T-cell (primary cell): ENCODE results near the gene SLC22A17. TPM values are rescaled to one million over a fixed set of nuclear protein-coding genes. Genes with fewer than 3 reads are reported as not detected.

Experiments used
- ATAC-seq, 4 experiments: fragments of 200-7000 bp in 3 of 4; fragments of 150-1000 bp in 1 of 4; cut with Tn5 transposase; replicated peaks in 1 of 4; 1 replicate in 3 of 4; 2 replicates in 1 of 4; pipeline ENCODE4 v1.10.0; 2021; ENCODE audit warnings: moderate library complexity in 3 of 4, mild to moderate bottlenecking in 2 of 4, moderate number of reproducible peaks in 1 of 4
- CTCF ChIA-PET, 2 donors: fragments of 300-600 bp; sonication (Branson Sonifier 250); formaldehyde crosslinking; loops; one replicate each; lab custom pipeline; 2022; ENCODE audit warnings: antibody characterized with exemption in 2 of 2; lab: Charles Lee
- POLR2A ChIA-PET, 2 donors: fragments of 300-600 bp; sonication (Branson Sonifier 250); formaldehyde crosslinking; loops; one replicate each; lab custom pipeline; 2022; ENCODE audit warnings: antibody characterized with exemption in 2 of 2; lab: Charles Lee
- DNase-seq, 35 experiments: peaks; one replicate each; pipeline versions ENCODE4 v3.0.0 to v3.0.0-alpha.2; 2013 to 2023
- H3K27ac ChIP-seq: one replicate; pipeline ENCODE4 v1.5.1; 2013; ENCODE audit warnings: low read length
- H3K27me3 ChIP-seq, 2 experiments: replicated peaks in 1 of 2; 1 replicate in 1 of 2; 2 replicates in 1 of 2; pipeline versions ENCODE4 v1.6.1 to v1.7.0; 2013; ENCODE audit warnings: low read length in 1 of 2, mixed read lengths in 1 of 2; ENCODE audit not compliant: control insufficient read depth in 2 of 2, insufficient read depth in 2 of 2; ENCODE audit errors: extremely low read depth in 1 of 2
- H3K36me3 ChIP-seq, 2 donors: 1 replicate in 1 of 2; 2 replicates in 1 of 2; pipeline versions ENCODE4 v1.6.1 to v1.7.0; 2013; ENCODE audit warnings: low read length in 1 of 2; ENCODE audit not compliant: control insufficient read depth in 2 of 2, insufficient read depth in 1 of 2; ENCODE audit errors: extremely low read depth in 1 of 2
- H3K4me1 ChIP-seq, 2 experiments: 1 replicate in 1 of 2; 2 replicates in 1 of 2; pipeline versions ENCODE4 v1.6.1 to v1.7.0; 2013; ENCODE audit warnings: low read length in 2 of 2, mixed read lengths in 1 of 2; ENCODE audit not compliant: insufficient read depth in 2 of 2, control insufficient read depth in 1 of 2; ENCODE audit errors: extremely low read depth in 1 of 2
- H3K4me3 ChIP-seq, 2 donors: 1 replicate in 1 of 2; 2 replicates in 1 of 2; pipeline versions ENCODE4 v1.5.1 to v1.7.0; 2013; ENCODE audit warnings: mild to moderate bottlenecking in 2 of 2, low read length in 1 of 2, moderate library complexity in 1 of 2; ENCODE audit not compliant: control insufficient read depth in 1 of 2; ENCODE audit errors: extremely low read depth in 1 of 2
- H3K9me3 ChIP-seq: 2 replicates; pipeline ENCODE4 v1.7.0; 2013
- H3K27ac Mint-ChIP-seq, 2 donors: one replicate each; pipeline ENCODE4 v1.8.0; 2020 to 2021; ENCODE audit warnings: mild to moderate bottlenecking in 2 of 2, mixed read lengths in 2 of 2
- H3K27me3 Mint-ChIP-seq, 2 donors: one replicate each; pipeline ENCODE4 v1.8.0; 2021 to 2022; ENCODE audit warnings: mixed read lengths in 2 of 2
- H3K36me3 Mint-ChIP-seq: one replicate; pipeline ENCODE4 v1.8.0; 2021; ENCODE audit warnings: mixed read lengths
- H3K4me1 Mint-ChIP-seq, 3 donors: one replicate each; pipeline ENCODE4 v1.8.0; 2020 to 2022; ENCODE audit warnings: mixed read lengths in 3 of 3, mild to moderate bottlenecking in 1 of 3
- H3K4me3 Mint-ChIP-seq, 3 donors: one replicate each; pipeline ENCODE4 v1.8.0; 2020 to 2022; ENCODE audit warnings: mild to moderate bottlenecking in 3 of 3, mixed read lengths in 3 of 3, moderate library complexity in 3 of 3
- H3K9me3 Mint-ChIP-seq, 3 donors: one replicate each; pipeline ENCODE4 v1.8.0; 2020 to 2022; ENCODE audit warnings: mixed read lengths in 3 of 3
- WGBS: methylation state at CpG from one replicate; pipeline ENCODE4 v1.1.5; 2013; ENCODE audit warnings: missing lambda C conversion rate; ENCODE audit not compliant: insufficient coverage; 5-methylcytosine and 5-hydroxymethylcytosine counted together
- total RNA-seq, 35 experiments: library from RNA in 6 of 35; stranded (reverse) in 6 of 35; fragments of 120-200 nt in 1 of 35; gene quantifications; one replicate each; pipeline versions ENCODE4 v1.2.1 to v1.2.4 and lab custom pipeline; 2013 to 2026

SLC22A17 gene
- total RNA-seq, 5 donors from 2014 or later (not counting 1 experiment from before 2014, with no cell fraction given), result 12.0 to 19.0 (median 17.3) TPM

- ATAC-seq, result no peak
- no peaks in the 10 kb centered on the region for H3K27me3 ChIP-seq
- POLR2A ChIA-PET, result no interaction called here
Measured at GRCh38 chr14:23323838-23324454, 28.7 kb downstream of the SLC22A17 start.

GRCh38 chr14:23322568-23323517 lies 29.8 kb downstream of the SLC22A17 start:
- ChIA-PET CTCF (interaction anchor here (0.5 to 6.6 kb wide), 17 partner anchors 12 to 866 kb away, joined by 3 to 93 read pairs (median 4); partner anchors contain the start of genes HOMEZ (in 1 of the 2), NGDN (in 1 of the 2) and PPP1R3E (in 1 of the 2)), POLR2A (interaction anchor here (0.5 to 3.0 kb wide), 7 partner anchors 12 to 228 kb away, joined by 3 to 30 read pairs (median 5); partner anchors contain the start of genes ACIN1 (in 1 of the 2), C14orf119 (in 1 of the 2), NGDN (in 1 of the 2) and PPP1R3E (in 1 of the 2))
- H3K27me3 ChIP-seq, result peaks cover 0 to 3% of the 10 kb centered on the region in 2 experiments
- peaks cover 6 to 32% of the 10 kb centered on the region in 2 donors for H3K36me3 ChIP-seq
- no peaks in the 10 kb centered on the region for H3K9me3 ChIP-seq
- Mint-ChIP-seq H3K4me1 (peaks cover 30 to 33% (median 30%) of the 10 kb centered on the region in 3 donors), H3K36me3 (peaks cover 23% of the 10 kb centered on the region), H3K27ac (peak overlapping the region; percentile 84 to 85), H3K27me3 (no peaks in the 10 kb centered on the region), H3K9me3 (no peaks in the 10 kb centered on the region), H3K4me3 (peak overlapping the region; percentile 88 to 93 (median 90))
- H3K4me3 ChIP-seq, result peak overlapping the region; percentile 80 to 92
- ATAC-seq (no peak), DNase-seq (no peak)
- peaks cover 10 to 26% of the 10 kb centered on the region in 2 experiments for H3K4me1 ChIP-seq
- whole genome bisulfite sequencing, result 85% methylated on average over 5 of the region's 10 CpGs
- H3K27ac ChIP-seq, result peak overlapping the region; percentile 78

More at GRCh38 chr14:23323838-23324454, 28.7 kb downstream of the SLC22A17 start:
- no peak for DNase-seq
- H3K27ac ChIP-seq, result no peak overlapping the region
- H3K9me3 ChIP-seq, result no peaks in the 10 kb centered on the region
- H3K36me3 ChIP-seq, result peaks cover 6 to 32% of the 10 kb centered on the region in 2 donors
- H3K27ac Mint-ChIP-seq, result no peak overlapping the region
- H3K9me3 Mint-ChIP-seq, result no peaks in the 10 kb centered on the region
- WGBS, result 93% methylated on average over 11 of the region's 18 CpGs
- peaks cover 23% of the 10 kb centered on the region for H3K36me3 Mint-ChIP-seq
- no peak overlapping the region for H3K4me3 ChIP-seq
- peaks cover 10 to 26% of the 10 kb centered on the region in 2 experiments for H3K4me1 ChIP-seq
- H3K4me3 Mint-ChIP-seq, result no peak overlapping the region
- CTCF ChIA-PET, result interaction anchor here in 1 of 2 donors (0.7 to 6.6 kb wide), 2 partner anchors 22 to 156 kb away, joined by 3 to 93 read pairs; partner anchors contain the start of gene PPP1R3E
- no peaks in the 10 kb centered on the region for H3K27me3 Mint-ChIP-seq
- H3K4me1 Mint-ChIP-seq, result peaks cover 30 to 34% (median 30%) of the 10 kb centered on the region in 3 donors

GRCh38 chr14:23321572-23322547 lies 30.8 kb downstream of the SLC22A17 start:
- H3K27ac Mint-ChIP-seq, result peak overlapping the region; percentile 84 to 85
- no peaks in the 10 kb centered on the region for H3K9me3 Mint-ChIP-seq
- ATAC-seq (peak in 3 of 4 experiments; percentile 1 to 3 (median 2)), DNase-seq (peak in 26 of 35 experiments; percentile 11 to 55 (median 28))
- peaks cover 30 to 32% (median 30%) of the 10 kb centered on the region in 3 donors for H3K4me1 Mint-ChIP-seq
- Histone ChIP-seq H3K36me3 (peaks cover 6 to 32% of the 10 kb centered on the region in 2 donors), H3K27me3 (peaks cover 0 to 6% of the 10 kb centered on the region in 2 experiments), H3K9me3 (no peaks in the 10 kb centered on the region), H3K4me3 (peak overlapping the region; percentile 80 to 92), H3K27ac (peak overlapping the region; percentile 78), H3K4me1 (peaks cover 10 to 26% of the 10 kb centered on the region in 2 experiments)
- H3K36me3 Mint-ChIP-seq, result peaks cover 23% of the 10 kb centered on the region
- peak overlapping the region; percentile 88 to 93 (median 90) for H3K4me3 Mint-ChIP-seq
- 1% methylated on average over 24 of the region's 64 CpGs for WGBS
- H3K27me3 Mint-ChIP-seq, result no peaks in the 10 kb centered on the region
- CTCF ChIA-PET, result interaction anchor here (0.5 to 6.6 kb wide), 33 partner anchors 9 to 1885 kb away, joined by 3 to 93 read pairs (median 4); partner anchors contain the start of genes ACIN1 (in 1 of the 2), BCL2L2 (in 1 of the 2), C14orf119 (in 1 of the 2) and HOMEZ (in 1 of the 2)
- POLR2A ChIA-PET, result interaction anchor here (0.5 to 3.0 kb wide), 15 partner anchors 11 to 819 kb away, joined by 3 to 30 read pairs (median 5); partner anchors contain the start of genes C14orf119 (in 2 of the 2), ACIN1 (in 1 of the 2), DAD1 (in 1 of the 2) and HOMEZ (in 1 of the 2)

GRCh38 chr14:23320584-23321571 lies 31.8 kb downstream of the SLC22A17 start, which contains the start of gene PABPN1:
PABPN1 (plus strand) TSS chr14:23321457; CDS start chr14:23321470, 13 bp downstream.
- WGBS, result under 1% methylated on average over 60 of the region's 63 CpGs
- H3K4me1 Mint-ChIP-seq, result peaks cover 30 to 32% (median 30%) of the 10 kb centered on the region in 3 donors

More at GRCh38 chr14:23320584-23321571, 31.8 kb downstream of the SLC22A17 start, which contains the start of gene PABPN1:
- Mint-ChIP-seq H3K9me3 (no peaks in the 10 kb centered on the region), H3K27me3 (no peaks in the 10 kb centered on the region), H3K4me3 (peak within 1 kb of the TSS; percentile 88 to 93 (median 90)), H3K27ac (peak within 1 kb of the TSS; percentile 98), H3K36me3 (peaks cover 23% of the 10 kb centered on the region)
- ChIA-PET CTCF (interaction anchor here (0.7 to 6.6 kb wide), 24 partner anchors 8 to 1884 kb away, joined by 3 to 93 read pairs (median 4); partner anchors contain the start of genes ACIN1 (in 1 of the 2), BCL2L2 (in 1 of the 2), C14orf119 (in 1 of the 2) and HOMEZ (in 1 of the 2)), POLR2A (interaction anchor here (0.6 to 3.0 kb wide), 14 partner anchors 16 to 1580 kb away, joined by 3 to 30 read pairs (median 4); partner anchors contain the start of genes ABHD4 (in 1 of the 2), ACIN1 (in 1 of the 2), C14orf119 (in 1 of the 2) and DAD1 (in 1 of the 2))
- H3K9me3 ChIP-seq, result no peaks in the 10 kb centered on the region
- H3K27ac ChIP-seq, result peak within 1 kb of the TSS; percentile 98
- ATAC-seq, result peak; percentile 87 to 89 (median 88)
- peak; percentile 93 to 100 (median 98) for DNase-seq
- peaks cover 10 to 26% of the 10 kb centered on the region in 2 experiments for H3K4me1 ChIP-seq
- H3K27me3 ChIP-seq, result peaks cover 0 to 9% of the 10 kb centered on the region in 2 experiments
- H3K4me3 ChIP-seq, result peak within 1 kb of the TSS; percentile 80 to 92
- peaks cover 6 to 32% of the 10 kb centered on the region in 2 donors for H3K36me3 ChIP-seq
